Testis (tissue), 3 donors: ENCODE measurements around the gene STXBP2. TPM values are rescaled to one million over a fixed set of nuclear protein-coding genes. Genes with fewer than 3 reads are reported as not detected.
"Not testable (repeated sequence)": the region's sequence is repeated elsewhere in the genome, so short reads cannot be mapped to it uniquely, and the experiment has no call there.

Experiments
- DNase-seq: peaks from one replicate; pipeline ENCODE4 v3.0.0-alpha.2; 2019
- H3K27ac ChIP-seq, 2 donors: fragments of 200-600 bp; sonication (generic); one replicate each; pipeline ENCODE4 v1.5.1; 2019
- H3K27me3 ChIP-seq: fragments of 200-600 bp; sonication (generic); one replicate; pipeline ENCODE4 v1.5.1; 2019
- H3K36me3 ChIP-seq: fragments of 200-600 bp; sonication (generic); one replicate; pipeline ENCODE4 v1.5.1; 2017; ENCODE audit warnings: low read depth; ENCODE audit errors: missing control alignments
- H3K4me1 ChIP-seq: fragments of 200-600 bp; sonication (generic); one replicate; pipeline ENCODE4 v1.5.1; 2019
- H3K4me3 ChIP-seq, 2 donors: fragments of 200-600 bp; sonication (generic); one replicate each; pipeline ENCODE4 v1.5.1; 2017 to 2019
- H3K9me3 ChIP-seq: fragments of 200-600 bp; sonication (generic); one replicate; pipeline ENCODE4 v1.5.1; 2017
- POLR2A ChIP-seq: fragments of 450-650 bp; IDR thresholded peaks from one replicate; pipeline ENCODE4 v1.6.1; 2017; ENCODE audit warnings: antibody characterized with exemption, mild to moderate bottlenecking, moderate library complexity
- WGBS, 2 donors: methylation state at CpG; one replicate each; pipeline ENCODE4 v1.1.5; 2018; 5-methylcytosine and 5-hydroxymethylcytosine counted together
- intact Hi-C: fragments of 100-400 bp; cut with DNase I; formaldehyde crosslinking; loops from one replicate; pipeline ENCODE4 v1.15.1; 2023; ENCODE audit warnings: low total_unique reads
- polyA plus RNA-seq: library from polyadenylated mRNA; stranded (reverse); fragments of 350-450 nt; fragmentation: Illumina TruSeq; extraction: RNeasy Lipid Tissue Mini Kit (QIAGEN cat#74804); gene quantifications from one replicate; pipeline ENCODE4 v1.2.3, GENCODE V29; 2014; ENCODE audit warnings: low read depth, low replicate concordance; ENCODE audit not compliant: insufficient read depth
- total RNA-seq, 2 donors: library from RNA; depleted of rRNA; stranded (reverse); fragments of >200 nt; gene quantifications; one replicate each; pipeline ENCODE4 v1.2.3, GENCODE V29; 2016
- TF ChIP-seq, protein P1 (sequence below), 3 experiments: fragments of 450-650 bp in 2 of 3; fragments of 200-600 bp in 1 of 3; sonication (generic) in 1 of 3; IDR thresholded peaks; one replicate each; pipeline ENCODE4 v1.5.1; 2016 to 2019; ENCODE audit warnings: antibody characterized with exemption in 3 of 3, mild to moderate bottlenecking in 2 of 3, moderate library complexity in 1 of 3

The STXBP2 gene
- total and polyA plus RNA-seq, 3 donors from 2014 or later, result 135 to 156 (median 155) TPM

DNA sequence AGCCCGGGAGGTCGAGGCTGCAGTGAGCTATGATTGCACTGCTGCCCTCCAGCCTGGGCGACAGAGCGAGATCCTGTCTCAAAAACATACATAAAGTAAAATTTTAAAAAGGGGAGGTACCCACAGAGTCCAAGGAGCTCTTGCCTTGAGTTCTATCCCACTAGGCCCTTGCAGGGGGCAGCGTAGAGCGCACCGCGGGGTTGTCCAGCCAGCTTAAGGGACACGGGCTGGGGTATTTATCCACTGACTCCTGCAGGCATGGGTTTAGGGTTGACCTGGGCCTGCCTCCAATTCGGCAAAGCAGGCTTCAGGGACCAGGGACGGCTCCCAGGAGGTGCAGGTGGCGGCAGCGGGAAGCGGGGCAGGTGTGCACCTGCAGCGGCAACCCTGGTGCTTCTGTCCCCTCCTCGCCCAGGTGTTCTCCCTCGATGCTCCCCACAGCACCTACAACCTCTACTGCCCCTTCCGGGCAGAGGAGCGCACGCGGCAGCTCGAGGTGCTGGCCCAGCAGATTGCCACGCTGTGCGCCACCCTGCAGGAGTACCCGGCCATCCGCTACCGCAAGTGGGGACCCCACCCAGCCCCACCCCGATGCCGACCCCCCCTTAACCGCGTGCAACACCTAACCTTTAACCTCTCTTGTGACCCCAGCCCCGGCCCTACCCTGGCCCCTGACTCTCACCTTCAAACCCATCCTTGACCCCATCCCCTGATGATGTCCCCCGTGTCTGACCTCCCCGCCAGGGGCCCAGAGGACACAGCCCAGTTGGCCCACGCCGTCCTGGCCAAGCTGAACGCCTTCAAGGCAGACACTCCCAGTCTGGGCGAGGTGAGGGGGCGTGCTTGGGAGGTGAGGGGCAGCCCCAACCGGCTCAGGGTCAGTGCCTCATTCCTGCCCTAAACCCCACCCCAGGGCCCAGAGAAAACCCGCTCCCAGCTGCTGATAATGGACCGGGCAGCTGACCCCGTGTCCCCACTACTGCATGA, 4.7 kb downstream of the STXBP2 start:
- Histone ChIP-seq H3K27ac (no peak overlapping the region), H3K36me3 (no peaks in the 10 kb centered on the region), H3K9me3 (no peaks in the 10 kb centered on the region), H3K4me1 (no peaks in the 10 kb centered on the region), H3K27me3 (no peaks in the 10 kb centered on the region), H3K4me3 (no peak overlapping the region)
- intact Hi-C loops, result no loop called here
- WGBS, 2 donors, result 85 to 88% methylated on average over 35 to 43 of the region's 43 CpGs
- DNase-seq, result no peak
- TF ChIP-seq, protein P1, sequence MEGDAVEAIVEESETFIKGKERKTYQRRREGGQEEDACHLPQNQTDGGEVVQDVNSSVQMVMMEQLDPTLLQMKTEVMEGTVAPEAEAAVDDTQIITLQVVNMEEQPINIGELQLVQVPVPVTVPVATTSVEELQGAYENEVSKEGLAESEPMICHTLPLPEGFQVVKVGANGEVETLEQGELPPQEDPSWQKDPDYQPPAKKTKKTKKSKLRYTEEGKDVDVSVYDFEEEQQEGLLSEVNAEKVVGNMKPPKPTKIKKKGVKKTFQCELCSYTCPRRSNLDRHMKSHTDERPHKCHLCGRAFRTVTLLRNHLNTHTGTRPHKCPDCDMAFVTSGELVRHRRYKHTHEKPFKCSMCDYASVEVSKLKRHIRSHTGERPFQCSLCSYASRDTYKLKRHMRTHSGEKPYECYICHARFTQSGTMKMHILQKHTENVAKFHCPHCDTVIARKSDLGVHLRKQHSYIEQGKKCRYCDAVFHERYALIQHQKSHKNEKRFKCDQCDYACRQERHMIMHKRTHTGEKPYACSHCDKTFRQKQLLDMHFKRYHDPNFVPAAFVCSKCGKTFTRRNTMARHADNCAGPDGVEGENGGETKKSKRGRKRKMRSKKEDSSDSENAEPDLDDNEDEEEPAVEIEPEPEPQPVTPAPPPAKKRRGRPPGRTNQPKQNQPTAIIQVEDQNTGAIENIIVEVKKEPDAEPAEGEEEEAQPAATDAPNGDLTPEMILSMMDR (IDR thresholded peaks at IDR 0.05), result no peak
- TF ChIP-seq POLR2A, result no peak

DNA sequence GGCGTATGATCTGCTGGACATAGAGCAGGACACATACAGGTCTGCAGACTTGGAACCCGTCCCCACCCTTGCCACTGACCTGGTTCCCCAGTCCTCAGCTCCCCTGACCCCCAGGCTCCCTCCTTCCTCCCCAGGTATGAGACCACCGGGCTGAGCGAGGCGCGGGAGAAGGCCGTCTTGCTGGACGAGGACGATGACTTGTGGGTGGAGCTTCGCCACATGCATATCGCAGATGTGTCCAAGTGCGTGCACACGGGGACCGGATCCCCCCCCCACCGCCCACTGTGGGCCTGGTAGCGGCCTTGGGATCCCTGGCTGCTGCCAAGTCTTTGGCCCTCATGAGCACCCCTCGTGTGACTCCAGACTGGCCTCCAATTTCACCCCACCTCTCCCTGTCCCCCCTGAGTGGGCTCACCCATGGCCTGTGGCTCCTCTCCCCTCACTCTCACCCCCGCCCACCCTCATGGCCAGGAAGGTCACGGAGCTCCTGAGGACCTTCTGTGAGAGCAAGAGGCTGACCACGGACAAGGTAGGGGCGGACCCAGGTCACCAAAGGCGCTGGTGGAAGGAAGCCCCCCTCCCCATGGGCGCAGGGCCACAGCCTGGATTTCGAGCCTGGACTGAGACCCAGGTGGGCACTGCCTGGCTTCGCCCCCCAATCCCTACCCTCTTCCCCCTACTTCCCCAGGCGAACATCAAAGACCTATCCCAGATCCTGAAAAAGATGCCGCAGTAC, 5.6 kb downstream of the STXBP2 start:
- intact Hi-C loops, result no loop called here
- DNase-seq, result no peak
- no peaks in the 10 kb centered on the region for H3K9me3 ChIP-seq
- no peaks in the 10 kb centered on the region for H3K36me3 ChIP-seq
- H3K4me1 ChIP-seq, result no peaks in the 10 kb centered on the region
- TF ChIP-seq, protein P1 (IDR thresholded peaks at IDR 0.05), result no peak
- no peak for TF ChIP-seq POLR2A
- no peak overlapping the region for H3K4me3 ChIP-seq
- H3K27ac ChIP-seq, result no peak overlapping the region
- no peaks in the 10 kb centered on the region for H3K27me3 ChIP-seq
- WGBS, 2 donors, result 90 to 92% methylated on average over 7 to 27 of the region's 27 CpGs

DNA sequence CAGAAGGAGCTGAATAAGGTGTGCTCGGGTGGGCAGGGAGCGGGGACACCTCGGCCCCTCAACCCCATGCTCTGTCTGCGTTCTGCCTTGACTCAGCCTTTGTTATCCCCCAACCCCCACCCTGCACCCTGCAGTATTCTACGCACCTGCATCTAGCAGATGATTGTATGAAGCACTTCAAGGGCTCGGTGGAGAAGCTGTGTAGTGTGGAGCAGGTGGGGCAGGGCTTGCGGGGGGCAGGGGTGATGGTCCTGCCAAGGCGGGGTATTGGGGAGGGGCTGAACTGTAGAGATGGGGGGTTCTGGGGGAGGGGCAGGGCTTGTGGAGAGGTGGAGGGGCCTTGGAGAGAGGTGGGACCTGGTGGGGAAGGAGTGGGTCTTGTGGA, 6.1 kb downstream of the STXBP2 start:
- TF ChIP-seq, protein P1 (IDR thresholded peaks at IDR 0.05), result no peak
- TF ChIP-seq POLR2A, result no peak
- Histone ChIP-seq H3K27me3 (no peaks in the 10 kb centered on the region), H3K4me3 (no peak overlapping the region), H3K4me1 (no peaks in the 10 kb centered on the region), H3K27ac (no peak overlapping the region), H3K36me3 (no peaks in the 10 kb centered on the region), H3K9me3 (no peaks in the 10 kb centered on the region)
- intact Hi-C loops, result no loop called here
- no peak for DNase-seq
- 90 to 94% methylated on average over 7 to 8 of the region's 8 CpGs for WGBS, 2 donors

DNA sequence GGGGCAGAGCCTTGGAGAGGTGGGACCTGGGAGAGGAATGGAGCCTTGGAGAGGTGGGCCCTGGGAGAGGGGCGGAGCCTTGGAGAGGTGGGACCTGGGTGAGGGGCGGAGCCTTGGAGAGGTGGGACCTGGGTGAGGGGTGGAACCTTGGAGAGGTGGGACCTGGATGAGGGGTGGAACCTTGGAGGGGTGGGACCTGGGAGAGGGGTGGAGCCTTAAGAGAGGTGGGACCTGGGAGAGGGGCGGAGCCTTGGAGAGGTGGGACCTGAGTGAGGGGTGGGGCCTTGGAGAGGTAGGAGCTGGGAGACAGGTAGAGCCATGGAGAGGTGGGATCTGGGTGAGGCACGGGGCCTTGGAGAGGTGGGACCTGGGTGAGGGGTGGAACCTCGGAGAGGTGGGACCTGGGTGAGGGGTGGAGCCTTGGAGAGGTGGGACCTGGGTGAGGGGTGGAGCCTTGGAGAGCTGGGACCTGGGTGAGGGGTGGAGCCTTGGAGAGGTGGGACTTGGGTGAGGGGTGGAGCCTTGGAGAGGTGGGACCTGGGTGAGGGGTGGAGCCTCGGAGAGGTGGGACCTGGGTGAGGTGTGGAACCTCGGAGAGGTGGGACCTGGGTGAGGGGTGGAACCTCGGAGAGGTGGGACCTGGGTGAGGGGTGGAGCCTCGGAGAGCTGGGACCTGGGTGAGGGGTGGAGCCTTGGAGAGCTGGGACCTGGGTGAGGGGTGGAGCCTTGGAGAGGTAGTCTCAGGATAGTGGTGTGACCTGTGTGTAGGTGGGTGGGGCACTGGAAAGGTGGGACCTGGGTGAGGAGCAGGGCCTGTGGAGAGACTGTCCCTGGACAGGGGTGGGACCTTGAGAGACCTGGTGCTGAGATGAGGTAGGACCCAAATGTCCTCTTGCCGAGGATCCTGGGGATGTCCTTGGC, 7.0 kb downstream of the STXBP2 start:
- H3K4me3 ChIP-seq, H3K27me3 ChIP-seq, H3K27ac ChIP-seq, intact Hi-C loops, DNase-seq, H3K9me3 ChIP-seq, H3K4me1 ChIP-seq, H3K36me3 ChIP-seq: not testable (repeated sequence)
- WGBS, 2 donors, result 59 to 72% methylated on average over 10 of the region's 10 CpGs
